Liver (tissue), 3 donors: ENCODE results near the gene EEF1G.

ENCODE experiments used
- ATF3 ChIP-seq: IDR thresholded peaks from 2 replicates; pipeline ENCODE4 v1.6.1; 2016; ENCODE audit warnings: antibody characterized with exemption
- CTCF ChIP-seq: fragments of 150-350 bp; IDR thresholded peaks from 2 replicates; pipeline ENCODE4 v1.5.1; 2017; ENCODE audit warnings: improper control_type of control experiment, low read depth, low read length; ENCODE audit not compliant: missing input control
- EGR1 ChIP-seq, 2 donors: IDR thresholded peaks; 2 replicates each; pipeline ENCODE4 v1.6.1; 2016 to 2018; ENCODE audit warnings: antibody characterized with exemption in 2 of 2, low read depth in 2 of 2
- JUND ChIP-seq, 2 donors: IDR thresholded peaks; 2 replicates each; pipeline ENCODE4 v1.6.1; 2016; ENCODE audit warnings: antibody characterized with exemption in 2 of 2
- SP1 ChIP-seq: IDR thresholded peaks from 2 replicates; pipeline ENCODE4 v1.6.1; 2018; ENCODE audit warnings: antibody characterized with exemption, mild to moderate bottlenecking
- TAF1 ChIP-seq: conservative IDR thresholded peaks from 2 replicates; pipeline ENCODE4 v1.6.1; 2016; ENCODE audit warnings: antibody characterized with exemption, mild to moderate bottlenecking
- YY1 ChIP-seq: IDR thresholded peaks from 2 replicates; pipeline ENCODE4 v1.6.1; 2016; ENCODE audit warnings: antibody characterized with exemption, mild to moderate bottlenecking
- ZBTB33 ChIP-seq: IDR thresholded peaks from 2 replicates; pipeline ENCODE4 v1.6.1; 2016; ENCODE audit warnings: antibody characterized with exemption
- donor health status: healthy.
- donor health status: healthy.

- TF ChIP-seq CTCF, result no peak
- TF ChIP-seq ATF3, result no peak
- TF ChIP-seq JUND (IDR thresholded peaks at IDR 0.05), result no peak
- TF ChIP-seq EGR1 (IDR thresholded peaks at IDR 0.05; ENCODE audit: low read depth in 2 of 2), result no peak
- TF ChIP-seq YY1, result no peak
- TF ChIP-seq TAF1, result no peak
- no peak for TF ChIP-seq ZBTB33
- TF ChIP-seq SP1, result peak; percentile 81
These were observed 25.5 kb upstream of the EEF1G start for GRCh38 chr11:62599069-62599696.
